VCaP (cell line): ENCODE measurements around the gene ATP11A.

Source experiments
- H3K27ac ChIP-seq: fragments of 450-650 bp; 2 replicates; pipeline ENCODE4 v1.5.1; 2017
- CTCF ChIP-seq: fragments of 450-650 bp; conservative IDR thresholded peaks from 2 replicates; pipeline ENCODE4 v1.5.1; 2017; ENCODE audit warnings: mild to moderate bottlenecking, moderate library complexity

The ATP11A gene

DNA sequence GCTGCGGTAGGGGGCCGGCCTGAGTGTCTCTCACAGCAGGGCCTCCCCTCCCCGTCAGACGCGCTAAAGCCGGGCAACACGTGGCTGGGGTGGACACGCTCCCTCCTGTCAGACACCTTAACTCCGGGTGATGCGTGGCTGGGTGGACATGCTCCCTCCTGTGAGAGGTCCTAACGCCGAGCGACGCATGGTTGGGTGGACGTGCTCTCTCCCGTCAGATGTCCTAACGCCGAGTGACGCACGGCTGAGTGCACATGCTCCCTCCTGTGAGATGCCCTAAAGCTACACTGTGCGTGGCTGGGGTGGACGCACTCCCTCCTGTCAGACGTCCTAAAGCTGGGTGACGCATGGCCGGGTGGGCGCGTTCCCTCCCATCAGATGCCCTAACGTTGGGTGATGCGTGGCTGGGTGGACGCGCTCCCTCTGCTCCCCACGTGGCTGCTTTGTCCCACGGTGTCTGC is 153.1 kb downstream of the ATP11A start:
- no peak for TF ChIP-seq CTCF

GRCh38 chr13:112843392-112844111 is 153.7 kb downstream of the ATP11A start:
- no peak for TF ChIP-seq CTCF
- H3K27ac ChIP-seq: no peak overlapping the region

More for the DNA sequence above, 153.1 kb downstream of the ATP11A start:
- H3K27ac ChIP-seq: no peak overlapping the region

- no peak overlapping the region for H3K27ac ChIP-seq
- TF ChIP-seq CTCF: no peak
These were observed 154.6 kb downstream of the ATP11A start for GRCh38 chr13:112844411-112844810.

GRCh38 chr13:112844879-112845278 is 155.0 kb downstream of the ATP11A start:
- no peak for TF ChIP-seq CTCF
- H3K27ac ChIP-seq: no peak overlapping the region

- no peak overlapping the region for H3K27ac ChIP-seq
- TF ChIP-seq CTCF: no peak
These were observed 155.8 kb downstream of the ATP11A start for GRCh38 chr13:112845511-112846144.

- no peak for TF ChIP-seq CTCF
- no peak overlapping the region for H3K27ac ChIP-seq
These were observed 156.7 kb downstream of the ATP11A start for GRCh38 chr13:112846411-112847115.

GRCh38 chr13:112849500-112849899 is 159.7 kb downstream of the ATP11A start:
- no peak overlapping the region for H3K27ac ChIP-seq

More at GRCh38 chr13:112849500-112849899, 159.7 kb downstream of the ATP11A start:
- TF ChIP-seq CTCF: no peak
